Inflammatory macrophage (primary cell): Measurements from ENCODE around the gene ZNF782.
"Not testable (repeated sequence)": the region's sequence is repeated elsewhere in the genome, so short reads cannot be mapped to it uniquely, and the experiment has no call there.

ENCODE experiments used
- DNase-seq, 2 donors: peaks; one replicate each; pipeline ENCODE4 v3.0.0-alpha.2; 2020 to 2022

Gene ZNF782

DNA sequence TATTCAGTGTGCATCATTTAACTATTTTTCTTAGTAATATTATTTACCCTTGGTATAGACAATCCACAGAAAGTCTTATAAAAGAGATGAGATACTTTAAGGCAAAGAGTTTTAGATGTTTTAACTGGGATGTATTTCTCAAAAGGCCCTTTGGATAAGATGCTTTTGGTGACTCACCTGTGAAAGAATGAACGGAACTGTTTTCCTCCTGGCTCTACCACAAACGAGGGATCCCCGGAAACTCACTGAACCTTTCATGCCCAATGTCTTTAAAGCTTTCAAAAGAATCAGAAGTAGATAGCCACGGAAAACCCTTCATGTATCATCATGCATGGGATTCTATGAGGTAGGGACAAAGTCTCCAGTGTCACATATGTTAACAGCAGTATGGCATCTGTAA lies 1.6 kb downstream of the ZNF782 start:
- no peak for DNase-seq

DNA sequence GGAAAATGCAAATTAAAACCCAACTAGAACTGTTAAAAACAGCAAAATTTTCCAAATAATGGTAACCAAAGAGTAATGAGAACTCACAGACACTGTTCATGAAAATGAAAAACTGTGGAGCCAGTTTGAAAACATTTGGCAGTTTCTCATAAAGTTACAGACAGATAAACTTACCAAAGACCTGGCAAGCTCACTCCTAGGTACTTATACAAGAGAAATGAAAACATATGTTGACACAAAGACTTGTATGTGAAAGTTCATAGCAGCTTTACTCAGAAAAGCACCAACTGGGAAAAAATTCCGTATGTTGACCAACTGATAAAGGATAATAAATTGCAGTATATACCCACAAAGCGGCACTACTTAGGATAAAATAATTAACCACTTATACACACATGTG lies 10.3 kb downstream of the ZNF782 start:
- no peak for DNase-seq

DNA sequence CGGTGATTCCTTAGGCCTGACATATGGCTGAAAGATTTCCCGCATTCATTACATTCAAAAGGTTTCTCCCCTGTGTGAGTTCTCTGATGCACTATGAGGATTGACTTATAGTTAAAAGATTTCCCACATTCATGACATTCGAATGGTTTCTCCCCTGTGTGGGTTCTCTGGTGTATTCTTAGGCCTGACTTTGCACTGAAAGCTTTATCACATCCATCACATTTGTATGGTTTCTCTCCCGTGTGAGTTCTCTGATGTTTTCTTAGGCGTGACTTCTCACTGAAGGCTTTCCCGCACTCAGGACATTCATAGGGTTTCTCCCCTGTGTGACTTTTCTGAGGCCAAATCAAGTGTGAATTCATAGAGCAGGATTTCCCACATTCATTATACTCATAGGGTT lies 35.8 kb downstream of the ZNF782 start:
- DNase-seq, result no peak

DNA sequence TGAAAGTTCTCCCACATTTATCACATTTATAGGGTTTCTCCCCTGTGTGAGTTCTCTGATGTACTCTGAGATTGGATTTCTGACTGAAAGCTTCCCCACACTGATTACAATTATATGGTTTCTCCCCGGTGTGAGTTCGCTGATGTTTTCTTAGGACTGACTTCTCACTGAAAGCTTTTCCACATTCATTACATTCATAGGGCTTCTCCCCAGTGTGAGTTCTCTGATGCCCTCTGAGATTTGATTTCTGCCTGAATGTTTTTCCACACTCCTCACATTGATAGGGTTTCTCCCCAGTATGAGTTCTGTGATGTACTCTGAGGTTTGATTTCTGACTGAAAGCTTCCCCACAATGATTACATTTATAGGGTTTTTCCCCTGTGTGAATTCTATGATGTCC lies 36.3 kb downstream of the ZNF782 start:
- no peak for DNase-seq

DNA sequence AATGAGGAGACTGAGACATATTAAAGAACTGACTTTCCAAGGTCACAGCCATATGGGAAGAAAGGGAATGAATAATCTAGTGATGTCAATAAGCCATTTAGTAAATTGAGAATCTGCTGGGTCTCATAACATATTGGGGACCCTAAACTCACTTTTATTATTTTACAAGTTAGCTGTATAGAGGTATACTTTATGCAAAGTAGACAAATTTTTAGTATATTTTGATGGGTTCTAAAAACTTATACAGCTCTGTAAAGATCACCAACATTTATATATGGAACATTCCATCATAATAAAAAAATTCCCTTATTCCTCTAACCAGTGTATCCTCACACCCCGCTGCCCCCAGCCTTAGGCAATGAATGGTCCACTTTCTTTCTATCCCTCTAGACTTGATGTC lies 40.7 kb downstream of the ZNF782 start:
- DNase-seq, result no peak

DNA sequence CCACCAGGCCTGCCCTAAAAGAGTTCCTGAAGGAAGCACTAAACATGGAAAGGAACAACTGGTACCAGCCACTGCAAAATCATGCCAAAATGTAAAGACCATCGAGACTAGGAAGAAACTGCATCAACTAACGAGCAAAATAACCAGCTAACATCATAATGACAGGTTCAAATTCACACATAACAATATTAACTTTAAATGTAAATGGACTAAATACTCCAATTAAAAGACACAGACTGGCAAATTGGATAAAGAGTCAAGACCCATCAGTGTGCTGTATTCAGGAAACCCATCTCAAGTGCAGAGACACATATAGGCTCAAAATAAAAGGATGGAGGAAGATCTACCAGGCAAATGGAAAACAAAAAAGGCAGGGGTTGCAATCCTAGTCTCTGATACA lies 55.4 kb downstream of the ZNF782 start:
- DNase-seq, result not testable (repeated sequence)

DNA sequence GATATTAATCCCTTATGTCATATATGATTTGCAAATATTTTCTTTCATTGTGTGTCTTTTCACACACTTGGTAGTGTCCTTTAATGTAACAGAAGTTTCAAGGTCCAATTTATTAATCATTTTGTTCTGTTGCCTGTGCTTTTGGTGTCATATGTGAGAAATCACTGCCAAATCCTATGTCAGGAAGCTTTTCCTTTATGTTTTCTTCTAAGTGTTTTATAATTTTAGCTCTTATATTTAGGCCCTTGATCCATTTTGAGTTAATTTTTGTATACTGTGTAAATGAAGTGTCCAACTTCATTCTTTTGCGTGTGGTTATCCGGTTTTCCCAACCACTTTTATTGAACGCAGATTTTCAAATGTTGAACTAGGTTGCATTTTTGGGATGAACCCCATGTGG lies 70.3 kb downstream of the ZNF782 start:
- DNase-seq, result no peak

DNA sequence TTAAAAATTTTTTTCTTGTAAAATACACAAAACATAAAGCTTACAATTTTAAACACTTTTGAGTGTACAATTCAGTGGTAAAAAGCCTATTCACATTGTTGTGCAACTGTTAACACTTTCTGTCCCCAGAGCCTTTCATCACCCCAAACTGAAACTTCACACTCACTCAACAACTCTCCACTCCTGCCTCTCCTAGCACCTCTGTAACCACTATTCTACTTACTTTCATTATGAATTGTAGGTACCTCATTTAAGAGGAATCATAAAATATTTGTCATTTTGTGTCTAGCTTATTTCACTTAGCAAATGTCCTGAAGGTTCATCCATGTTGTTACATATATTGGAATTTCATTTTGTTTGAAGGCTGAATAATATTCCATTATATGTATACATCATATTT lies 72.1 kb downstream of the ZNF782 start:
- no peak for DNase-seq

DNA sequence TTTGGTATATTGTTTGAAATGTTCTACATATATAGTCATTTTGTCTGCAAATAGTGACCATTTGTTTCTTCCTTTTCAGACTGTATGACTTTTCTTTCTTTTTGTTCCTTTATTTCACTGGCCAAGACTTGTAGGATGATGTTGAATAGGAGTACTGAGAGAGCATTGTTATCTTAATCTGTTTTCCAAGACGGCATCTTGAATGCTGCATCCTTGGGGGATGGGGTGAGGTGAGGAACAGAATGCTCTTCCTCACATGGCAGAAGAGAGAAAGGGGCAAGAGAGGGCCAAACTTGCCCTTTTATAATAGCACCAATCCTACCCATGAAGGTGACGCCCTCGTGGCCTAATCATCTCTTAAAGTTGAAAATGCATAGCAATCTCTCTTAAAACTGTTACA lies 72.8 kb downstream of the ZNF782 start:
- DNase-seq, result no peak

DNA sequence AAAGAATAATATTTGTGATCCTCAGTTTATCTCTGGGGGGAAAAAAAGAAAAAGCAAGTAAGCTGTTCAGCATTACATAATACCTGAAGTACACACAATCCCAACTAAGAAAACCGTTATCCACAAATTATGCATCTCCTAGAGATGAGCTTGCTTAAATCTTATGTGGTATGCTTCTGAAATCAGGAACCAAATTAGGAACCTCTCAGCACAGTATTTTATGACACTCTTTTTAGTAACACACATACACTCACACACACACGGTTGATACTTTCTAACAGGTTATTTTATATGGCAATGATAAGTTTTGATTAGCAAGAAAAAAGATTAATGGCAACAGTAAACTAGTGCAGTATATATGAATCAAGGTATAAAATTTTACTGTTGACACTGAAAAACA lies 75.2 kb downstream of the ZNF782 start:
- DNase-seq, result no peak

DNA sequence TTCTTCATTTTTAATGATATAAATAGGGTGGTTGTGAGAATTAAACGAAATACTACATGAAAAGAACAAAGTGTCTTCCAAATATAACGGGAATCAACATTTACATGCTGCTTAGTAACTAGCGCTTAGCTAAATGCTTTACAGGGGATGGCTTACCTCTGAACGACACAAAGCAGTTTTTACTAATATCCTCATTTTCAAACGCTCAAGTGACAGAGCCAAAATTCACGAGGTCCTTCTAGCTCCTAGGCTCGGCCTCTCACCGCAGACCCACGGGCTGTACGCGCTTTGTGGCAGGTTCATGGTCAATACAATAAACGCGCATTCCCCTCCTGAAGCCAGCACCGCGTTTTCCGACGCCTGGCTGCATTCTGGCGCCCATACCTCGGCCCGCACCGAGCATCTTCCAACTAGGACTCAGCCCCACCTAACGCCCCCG lies 76.9 kb downstream of the ZNF782 start:
- no peak for DNase-seq

DNA sequence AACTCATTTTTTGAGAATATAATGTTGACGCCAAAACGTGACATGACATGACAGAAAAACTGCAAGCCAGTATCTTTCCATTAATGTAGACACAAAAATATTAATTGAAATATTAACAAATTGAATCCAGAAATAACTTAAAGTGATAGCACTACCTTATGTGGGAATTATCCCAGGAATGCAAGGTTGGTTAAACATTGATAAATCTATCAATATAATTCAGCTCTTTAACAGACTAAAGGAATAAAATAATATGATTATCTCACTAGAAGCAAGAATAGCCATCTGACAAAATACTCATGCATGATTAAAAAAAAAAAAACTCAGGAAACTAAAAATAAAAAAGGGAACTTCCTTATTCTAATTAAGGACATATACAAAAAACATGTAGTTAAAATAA lies 83.2 kb downstream of the ZNF782 start:
- no peak for DNase-seq

DNA sequence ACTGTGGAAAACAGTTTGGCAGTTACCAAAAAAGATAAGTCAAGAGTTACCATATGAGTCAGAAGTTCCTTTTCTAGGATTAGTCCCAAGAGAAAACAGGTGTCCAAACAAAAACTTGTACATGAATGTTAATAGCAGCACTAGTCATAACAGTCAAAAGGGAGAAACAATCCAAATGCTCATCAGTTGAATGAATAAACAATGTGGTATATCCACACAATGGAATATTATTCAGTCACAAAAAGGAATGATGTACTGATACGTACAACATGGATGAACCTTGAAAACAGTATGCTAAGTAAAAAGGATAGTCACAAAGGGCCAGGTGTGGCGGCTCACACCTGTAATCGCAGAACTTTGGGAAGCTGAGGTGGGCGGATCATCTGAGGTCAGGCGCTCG lies 84.3 kb downstream of the ZNF782 start:
- DNase-seq, result no peak
